Tibial nerve (tissue), 4 donors: ENCODE data around the gene GMPPB. TPM values are rescaled to one million over a fixed set of nuclear protein-coding genes. Genes with fewer than 3 reads are reported as not detected.

Experiments used
- DNase-seq, 2 donors: peaks; one replicate each; pipeline ENCODE4 v3.0.0-alpha.2; 2019; ENCODE audit warnings: low spot score in 2 of 2
- H3K27ac ChIP-seq, 4 donors: fragments of 200-600 bp; sonication (generic) in 3 of 4; one replicate each; pipeline ENCODE4 v1.5.1; 2017 to 2019; ENCODE audit warnings: mild to moderate bottlenecking in 1 of 4
- H3K27me3 ChIP-seq, 2 donors: fragments of 200-600 bp; sonication (generic) in 1 of 2; one replicate each; pipeline versions ENCODE4 v1.5.1 to v1.6.0; 2017 to 2019
- H3K36me3 ChIP-seq, 3 donors: fragments of 200-600 bp; sonication (generic); one replicate each; pipeline ENCODE4 v1.5.1; 2018 to 2019
- H3K4me1 ChIP-seq, 4 donors: fragments of 200-600 bp; sonication (generic) in 3 of 4; one replicate each; pipeline ENCODE4 v1.5.1; 2017 to 2019
- H3K4me3 ChIP-seq, 4 donors: fragments of 200-600 bp; sonication (generic) in 3 of 4; one replicate each; pipeline ENCODE4 v1.5.1; 2017 to 2019; ENCODE audit warnings: mild to moderate bottlenecking in 1 of 4, moderate library complexity in 1 of 4
- H3K9me3 ChIP-seq, 4 donors: fragments of 200-600 bp; sonication (generic) in 3 of 4; one replicate each; pipeline ENCODE4 v1.5.1; 2017 to 2019
- EP300 ChIP-seq, 2 donors: sonication (generic); formaldehyde crosslinking; IDR thresholded peaks; one replicate each; pipeline ENCODE4 v1.6.1; 2017; ENCODE audit warnings: antibody characterized with exemption in 2 of 2, mild to moderate bottlenecking in 1 of 2
- POLR2A ChIP-seq, 2 donors: fragments of 450-650 bp; IDR thresholded peaks; one replicate each; pipeline ENCODE4 v1.6.1; 2017; ENCODE audit warnings: antibody characterized with exemption in 2 of 2, mild to moderate bottlenecking in 2 of 2, moderate library complexity in 2 of 2
- WGBS, 2 donors: methylation state at CpG; one replicate each; pipeline ENCODE4 v1.1.5; 2018; 5-methylcytosine and 5-hydroxymethylcytosine counted together
- small RNA-seq: library from RNA; depleted of rRNA; stranded (forward); fragments of <200 nt; gene quantifications from one replicate; pipeline ENCODE3, GENCODE V24; 2016
- total RNA-seq, 4 donors: library from RNA; depleted of rRNA; stranded (reverse); fragments of >200 nt; gene quantifications; one replicate each; pipeline ENCODE4 v1.1.0, GENCODE V29; 2016
- TF ChIP-seq, protein P1 (sequence below), 5 experiments: fragments of 200-600 bp in 3 of 5; fragments of 450-650 bp in 2 of 5; sonication (generic) in 3 of 5; IDR thresholded peaks; one replicate each; pipeline ENCODE4 v1.5.1; 2016 to 2019; ENCODE audit warnings: antibody characterized with exemption in 5 of 5, mild to moderate bottlenecking in 3 of 5, moderate library complexity in 2 of 5

GMPPB gene
- total RNA-seq, 4 donors from 2014 or later = 17.3 to 31.4 (median 25.3) TPM

DNA sequence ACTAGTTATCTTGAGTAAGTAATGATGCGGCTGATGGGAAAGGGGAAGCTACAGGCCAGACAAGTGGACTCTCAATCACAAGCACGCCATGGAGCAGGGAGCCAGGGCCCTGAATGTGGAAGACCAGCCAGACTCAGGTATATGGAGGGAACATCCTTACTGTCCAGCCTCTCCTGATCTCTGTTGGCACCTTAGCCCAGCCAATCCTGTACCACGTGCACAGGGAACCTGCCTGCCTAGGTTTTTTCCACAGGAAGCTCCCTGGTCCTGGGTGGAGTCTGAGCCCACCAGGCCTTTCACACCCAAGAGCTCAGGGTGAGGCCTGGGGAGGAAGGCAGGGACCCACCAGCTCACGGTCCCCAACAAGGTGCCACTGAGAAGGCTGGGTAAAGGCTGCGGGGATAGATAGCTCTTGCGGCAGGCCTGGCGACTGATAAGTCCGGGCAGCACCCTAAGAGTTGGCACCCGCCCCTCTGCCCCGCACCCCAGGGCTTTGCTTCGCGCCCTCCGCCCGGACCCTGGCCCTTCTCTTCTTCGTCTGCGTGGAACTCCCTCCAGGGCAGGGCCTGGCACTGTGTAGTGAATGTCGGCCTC is 50.5 kb downstream of the GMPPB start:
- H3K4me3 ChIP-seq = peak overlapping the region; percentile 79 to 100 (median 87)
- 25 to 27% methylated on average over 15 of the region's 17 CpGs for WGBS, 2 donors
- peak overlapping the region; percentile 63 to 95 (median 92) for H3K27ac ChIP-seq

DNA sequence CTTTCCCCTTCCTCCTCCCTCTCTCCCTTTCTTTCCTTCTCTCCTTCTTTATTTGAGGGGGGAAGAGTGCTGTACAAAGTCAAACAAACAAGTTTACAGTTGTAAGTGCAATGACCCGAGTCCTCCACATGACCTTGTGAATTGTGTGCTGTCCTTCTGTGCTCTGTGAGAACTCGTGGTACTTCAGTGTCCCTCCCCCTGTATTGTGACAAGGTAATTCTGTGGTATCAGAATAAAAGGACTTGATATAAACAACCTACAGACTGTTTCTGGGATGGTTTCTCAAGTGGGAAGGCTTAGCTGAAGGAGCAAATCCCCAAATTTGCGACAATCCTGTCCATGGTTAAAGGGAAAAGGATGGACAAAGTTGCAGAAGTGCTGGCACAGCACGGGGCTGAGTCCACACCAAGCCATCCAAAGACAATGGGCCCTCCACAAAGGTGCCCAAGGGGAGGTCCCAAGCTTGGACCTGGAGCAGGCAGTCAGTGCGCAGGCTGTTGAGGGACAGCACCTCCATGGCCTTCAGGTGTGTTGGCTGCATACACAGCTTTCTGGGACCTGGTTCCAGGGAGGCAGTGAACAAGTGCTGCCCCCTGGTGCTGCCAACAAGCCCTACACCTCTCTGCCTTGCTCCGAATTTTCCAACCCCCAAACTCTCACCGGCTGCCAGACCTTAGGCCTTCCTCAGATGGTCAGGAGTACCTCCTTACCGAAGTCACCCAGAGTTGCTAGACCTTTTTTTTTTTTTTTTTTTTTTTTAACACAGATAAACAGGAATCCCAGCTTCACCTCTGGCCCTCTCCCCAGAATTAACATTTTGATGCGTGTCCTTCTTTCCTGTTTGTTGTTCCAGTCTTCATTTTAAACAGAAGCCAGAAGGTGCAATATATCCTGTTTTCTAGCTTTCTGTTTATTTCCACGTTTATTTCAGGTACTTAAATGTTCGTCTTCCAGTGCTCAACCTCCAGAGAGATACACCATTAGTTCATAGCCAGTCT is 52.2 kb downstream of the GMPPB start:
- peak in 1 of 2 donors; percentile 32 for DNase-seq
- Histone ChIP-seq H3K4me3 (no peak overlapping the region), H3K9me3 (peaks cover 0 to 5% (median 0%) of the 10 kb centered on the region in 4 donors), H3K27me3 (no peaks in the 10 kb centered on the region), H3K36me3 (peaks cover 0 to 11% (median 0%) of the 10 kb centered on the region in 3 donors), H3K27ac (no peak overlapping the region), H3K4me1 (peaks cover 0 to 28% (median 13%) of the 10 kb centered on the region in 4 donors)
- no peak for TF ChIP-seq EP300 (IDR thresholded peaks at IDR 0.05)
- TF ChIP-seq POLR2A (IDR thresholded peaks at IDR 0.05) = no peak
- TF ChIP-seq, protein P1, sequence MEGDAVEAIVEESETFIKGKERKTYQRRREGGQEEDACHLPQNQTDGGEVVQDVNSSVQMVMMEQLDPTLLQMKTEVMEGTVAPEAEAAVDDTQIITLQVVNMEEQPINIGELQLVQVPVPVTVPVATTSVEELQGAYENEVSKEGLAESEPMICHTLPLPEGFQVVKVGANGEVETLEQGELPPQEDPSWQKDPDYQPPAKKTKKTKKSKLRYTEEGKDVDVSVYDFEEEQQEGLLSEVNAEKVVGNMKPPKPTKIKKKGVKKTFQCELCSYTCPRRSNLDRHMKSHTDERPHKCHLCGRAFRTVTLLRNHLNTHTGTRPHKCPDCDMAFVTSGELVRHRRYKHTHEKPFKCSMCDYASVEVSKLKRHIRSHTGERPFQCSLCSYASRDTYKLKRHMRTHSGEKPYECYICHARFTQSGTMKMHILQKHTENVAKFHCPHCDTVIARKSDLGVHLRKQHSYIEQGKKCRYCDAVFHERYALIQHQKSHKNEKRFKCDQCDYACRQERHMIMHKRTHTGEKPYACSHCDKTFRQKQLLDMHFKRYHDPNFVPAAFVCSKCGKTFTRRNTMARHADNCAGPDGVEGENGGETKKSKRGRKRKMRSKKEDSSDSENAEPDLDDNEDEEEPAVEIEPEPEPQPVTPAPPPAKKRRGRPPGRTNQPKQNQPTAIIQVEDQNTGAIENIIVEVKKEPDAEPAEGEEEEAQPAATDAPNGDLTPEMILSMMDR (IDR thresholded peaks at IDR 0.05) = peak; percentile 62 to 76 (median 68)
- 36 to 42% methylated on average over 11 of the region's 11 CpGs for WGBS, 2 donors

More for the DNA sequence above, 50.5 kb downstream of the GMPPB start:
- Histone ChIP-seq H3K9me3 (peaks cover 0 to 5% (median 0%) of the 10 kb centered on the region in 4 donors), H3K27me3 (no peaks in the 10 kb centered on the region), H3K4me1 (peaks cover 0 to 26% (median 13%) of the 10 kb centered on the region in 4 donors), H3K36me3 (peaks cover 0 to 27% (median 8%) of the 10 kb centered on the region in 3 donors)
- DNase-seq = no peak
- TF ChIP-seq EP300 (IDR thresholded peaks at IDR 0.05) (no peak), POLR2A (IDR thresholded peaks at IDR 0.05) (no peak)
- TF ChIP-seq, protein P1 (IDR thresholded peaks at IDR 0.05) = no peak

DNA sequence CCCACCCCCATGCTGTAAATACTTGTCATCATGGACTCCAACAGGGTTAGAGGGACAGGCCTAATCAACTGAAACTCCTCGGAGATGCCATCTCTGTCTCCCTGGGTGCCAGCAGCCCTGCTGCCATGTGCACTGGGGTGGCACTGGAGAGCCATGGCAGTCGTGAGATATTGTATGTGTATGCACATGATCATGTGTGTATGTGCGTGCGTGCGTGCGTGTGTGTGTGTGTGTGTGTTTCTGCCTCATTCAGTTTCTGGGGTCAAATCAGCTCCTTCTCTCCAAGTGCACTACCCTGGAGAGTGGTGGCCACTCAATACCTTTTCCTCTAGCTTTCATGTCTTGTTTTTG is 52.8 kb downstream of the GMPPB start:
- H3K27ac ChIP-seq = no peak overlapping the region
- peaks cover 0 to 5% (median 0%) of the 10 kb centered on the region in 4 donors for H3K9me3 ChIP-seq
- 55 to 65% methylated on average over 6 of the region's 6 CpGs for WGBS, 2 donors
- peaks cover 0 to 5% of the 10 kb centered on the region in 2 donors for H3K27me3 ChIP-seq
- TF ChIP-seq POLR2A (IDR thresholded peaks at IDR 0.05) = no peak
- TF ChIP-seq, protein P1 (IDR thresholded peaks at IDR 0.05) = no peak
- no peak for TF ChIP-seq EP300 (IDR thresholded peaks at IDR 0.05)
- H3K4me1 ChIP-seq = peaks cover 0 to 28% (median 13%) of the 10 kb centered on the region in 4 donors
- peaks cover 0 to 4% (median 0%) of the 10 kb centered on the region in 3 donors for H3K36me3 ChIP-seq
- DNase-seq = no peak
- no peak overlapping the region for H3K4me3 ChIP-seq

Small RNAs within 50 kb of the gene (small RNA-seq; reads per million reads assigned to genes)
- gene AMIGO3 (not detected), gene COX6CP14 (not detected)

Other genes starting within 250 kb of the GMPPB start
- 1 to 10 TPM in 2 of 4 donors, under 1 TPM in 2; 0.44 to 1.8 (median 0.92) TPM for gene BSN, start 169.5 kb downstream of the GMPPB start, total RNA-seq
- 10 to 100 TPM; 64.0 to 77.7 (median 65.8) TPM for gene APEH, start 49.6 kb downstream of the GMPPB start, total RNA-seq
- gene MST1, start 34.5 kb downstream of the GMPPB start, total RNA-seq = 10 to 100 TPM; 11.7 to 23.7 (median 17.0) TPM
- gene RNF123, start 34.4 kb downstream of the GMPPB start, total RNA-seq = 10 to 100 TPM; 32.9 to 64.7 (median 39.1) TPM
- 1 to 10 TPM in 2 of 4 donors, not detected in 2; 2.1 to 4.2 TPM for gene AMIGO3, start 4.3 kb downstream of the GMPPB start, total RNA-seq
- 10 to 100 TPM; 43.2 to 77.5 (median 50.7) TPM for gene IP6K1, start 62.6 kb upstream of the GMPPB start, total RNA-seq
- 1 to 10 TPM in 2 of 4 donors, not detected in 2; 1.3 to 1.4 TPM for gene CDHR4, start 75.9 kb upstream of the GMPPB start, total RNA-seq
- 10 to 100 TPM in 1 of 4 donors, 1 to 10 TPM in 2, under 1 TPM in 1; 0.60 to 10.3 (median 8.0) TPM for gene INKA1, start 79.3 kb upstream of the GMPPB start, total RNA-seq
- 10 to 100 TPM; 47.9 to 68.4 (median 66.9) TPM for gene UBA7, start 90.0 kb upstream of the GMPPB start, total RNA-seq
- 10 to 100 TPM in 1 of 4 donors, 1 to 10 TPM in 3; 1.5 to 12.2 (median 2.8) TPM for gene TRAIP, start 132.6 kb upstream of the GMPPB start, total RNA-seq
- not detected for gene CAMKV, start 146.0 kb upstream of the GMPPB start, total RNA-seq
- gene MST1R, start 179.9 kb upstream of the GMPPB start, total RNA-seq = 1 to 10 TPM; 1.0 to 2.8 (median 2.3) TPM
- gene MON1A, start 205.9 kb upstream of the GMPPB start, total RNA-seq = 10 to 100 TPM in 3 of 4 donors, 1 to 10 TPM in 1; 6.9 to 18.8 (median 15.8) TPM
- 100 to 1,000 TPM; 106 to 182 (median 158) TPM for gene RBM6, start 216.2 kb upstream of the GMPPB start, total RNA-seq